Parathyroid adenoma (tissue), 2 donors: ENCODE measurements around the gene PRR7.

Experiments used
- H2AFZ ChIP-seq: fragments of 300-600 bp; sonication (generic); one replicate; pipeline ENCODE4 v1.7.0; 2017; ENCODE audit warnings: antibody characterized with exemption, mild to moderate bottlenecking
- H3K27ac ChIP-seq: fragments of 300-600 bp; sonication (generic); one replicate; pipeline ENCODE4 v1.7.0; 2017
- H3K27me3 ChIP-seq: fragments of 300-600 bp; sonication (generic); one replicate; pipeline ENCODE4 v1.7.0; 2017; ENCODE audit warnings: low read length; ENCODE audit not compliant: control insufficient read depth, insufficient read depth
- H3K36me3 ChIP-seq: fragments of 300-600 bp; sonication (generic); one replicate; pipeline ENCODE4 v1.7.0; 2017; ENCODE audit warnings: low read length; ENCODE audit not compliant: control insufficient read depth, insufficient read depth
- H3K4me1 ChIP-seq: fragments of 300-600 bp; sonication (generic); one replicate; pipeline ENCODE4 v1.7.0; 2017; ENCODE audit warnings: control low read depth
- H3K4me2 ChIP-seq: fragments of 300-600 bp; sonication (generic); one replicate; pipeline ENCODE4 v1.7.0; 2017; ENCODE audit warnings: low read length
- H3K4me3 ChIP-seq: fragments of 300-600 bp; sonication (generic); one replicate; pipeline ENCODE4 v1.7.0; 2017; ENCODE audit warnings: low read depth, low read length
- H3K79me2 ChIP-seq: fragments of 300-600 bp; sonication (generic); one replicate; pipeline ENCODE4 v1.7.0; 2017; ENCODE audit warnings: control low read depth
- H3K9ac ChIP-seq: fragments of 300-600 bp; sonication (generic); one replicate; pipeline ENCODE4 v1.7.0; 2017; ENCODE audit warnings: mild to moderate bottlenecking
- H3K9me3 ChIP-seq: fragments of 300-600 bp; sonication (generic); one replicate; pipeline ENCODE4 v1.7.0; 2017; ENCODE audit warnings: low read length; ENCODE audit not compliant: control insufficient read depth
- TF ChIP-seq, protein P1 (sequence below): fragments of 300-600 bp; sonication (generic); IDR thresholded peaks from one replicate; pipeline ENCODE4 v1.7.0; 2017; ENCODE audit warnings: antibody characterized with exemption, mild to moderate bottlenecking
- donor health status: primary hyperparathyroidism.

The PRR7 gene

DNA sequence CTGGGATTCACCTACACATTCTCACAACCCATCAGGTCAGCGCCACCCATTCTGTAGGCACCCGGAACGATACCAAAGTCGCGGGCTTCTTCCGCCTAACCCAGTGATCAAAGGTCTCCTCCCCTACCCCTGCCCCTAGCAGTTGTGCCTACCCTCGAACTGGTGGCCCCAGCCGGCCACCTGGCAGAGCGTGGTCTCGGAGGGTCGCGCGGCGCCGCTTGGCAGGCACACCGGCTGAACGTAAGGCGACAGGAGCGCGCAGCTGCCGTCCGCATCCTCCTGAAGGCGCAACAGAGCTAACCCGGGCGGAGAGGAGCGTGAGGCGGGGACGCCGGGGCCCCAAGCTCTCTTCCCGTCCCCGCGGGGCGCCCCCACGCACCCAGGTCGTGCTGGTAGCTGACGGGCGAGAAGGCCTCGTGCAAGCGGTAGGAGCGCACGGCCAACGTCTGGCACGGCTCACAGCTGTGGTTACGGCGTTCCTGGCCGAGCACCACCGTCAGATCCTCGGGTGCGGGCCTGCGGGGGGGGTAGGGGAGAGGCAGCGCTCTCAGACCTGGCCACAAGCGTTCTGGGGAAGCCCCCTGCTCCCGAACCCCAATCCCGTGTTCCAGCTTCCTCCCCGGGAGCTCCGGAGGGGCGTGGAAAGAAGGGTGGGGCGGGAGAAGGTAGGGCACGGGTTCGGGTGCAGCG lies 43.4 kb upstream of the PRR7 start:
- TF ChIP-seq, protein P1, sequence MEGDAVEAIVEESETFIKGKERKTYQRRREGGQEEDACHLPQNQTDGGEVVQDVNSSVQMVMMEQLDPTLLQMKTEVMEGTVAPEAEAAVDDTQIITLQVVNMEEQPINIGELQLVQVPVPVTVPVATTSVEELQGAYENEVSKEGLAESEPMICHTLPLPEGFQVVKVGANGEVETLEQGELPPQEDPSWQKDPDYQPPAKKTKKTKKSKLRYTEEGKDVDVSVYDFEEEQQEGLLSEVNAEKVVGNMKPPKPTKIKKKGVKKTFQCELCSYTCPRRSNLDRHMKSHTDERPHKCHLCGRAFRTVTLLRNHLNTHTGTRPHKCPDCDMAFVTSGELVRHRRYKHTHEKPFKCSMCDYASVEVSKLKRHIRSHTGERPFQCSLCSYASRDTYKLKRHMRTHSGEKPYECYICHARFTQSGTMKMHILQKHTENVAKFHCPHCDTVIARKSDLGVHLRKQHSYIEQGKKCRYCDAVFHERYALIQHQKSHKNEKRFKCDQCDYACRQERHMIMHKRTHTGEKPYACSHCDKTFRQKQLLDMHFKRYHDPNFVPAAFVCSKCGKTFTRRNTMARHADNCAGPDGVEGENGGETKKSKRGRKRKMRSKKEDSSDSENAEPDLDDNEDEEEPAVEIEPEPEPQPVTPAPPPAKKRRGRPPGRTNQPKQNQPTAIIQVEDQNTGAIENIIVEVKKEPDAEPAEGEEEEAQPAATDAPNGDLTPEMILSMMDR: no peak
- Histone ChIP-seq H3K9ac (no peak overlapping the region), H3K27ac (no peak overlapping the region), H3K79me2 (no peaks in the 10 kb centered on the region), H3K36me3 (no peaks in the 10 kb centered on the region), H2AFZ (peak overlapping the region; percentile 80), H3K27me3 (no peaks in the 10 kb centered on the region), H3K4me2 (peak overlapping the region; percentile 93), H3K4me1 (peaks cover 26% of the 10 kb centered on the region), H3K4me3 (peak overlapping the region; percentile 65), H3K9me3 (no peaks in the 10 kb centered on the region)

DNA sequence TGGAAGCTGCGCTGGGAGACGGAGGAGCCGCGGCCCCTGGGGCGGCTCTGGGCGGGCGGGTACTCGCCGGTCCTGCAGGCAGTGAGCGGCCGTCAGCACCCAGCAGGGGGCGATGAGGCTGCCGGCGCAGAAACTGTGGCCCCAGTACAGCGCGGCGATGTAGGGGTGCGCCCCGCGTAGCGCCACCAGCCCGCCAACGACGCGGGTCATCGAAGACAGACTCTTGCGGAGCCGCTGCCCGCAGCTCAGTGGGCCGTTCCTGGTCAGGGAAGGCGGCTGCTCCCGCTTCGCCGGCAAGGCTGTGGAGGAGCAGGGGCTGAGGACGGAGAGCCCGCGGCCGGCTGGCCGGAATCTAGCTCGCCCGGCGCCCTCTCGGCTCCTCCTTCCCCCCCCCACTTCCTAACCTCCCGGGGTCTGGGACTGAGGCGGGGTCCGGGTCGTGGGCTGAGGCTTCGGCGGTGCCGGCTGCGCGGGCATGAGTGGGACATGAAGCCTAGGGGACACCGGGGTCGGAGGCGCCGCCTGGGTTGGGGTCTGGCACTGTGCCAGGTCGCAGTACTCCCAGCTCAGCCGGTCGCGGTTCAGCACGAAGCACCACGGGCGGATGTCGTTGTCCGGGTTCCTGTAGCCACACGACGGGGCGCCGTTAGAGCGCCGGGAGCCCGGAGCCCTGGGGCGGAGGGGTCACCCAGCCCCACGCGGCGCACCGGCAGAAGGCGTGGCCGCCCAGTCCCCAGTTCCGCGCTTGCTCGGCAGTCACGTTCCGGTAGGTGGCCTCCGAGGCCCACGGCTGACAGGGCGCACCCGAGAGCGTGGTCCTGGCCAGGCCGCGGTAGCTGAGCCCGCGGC lies 42.6 kb upstream of the PRR7 start:
- H2AFZ ChIP-seq: peak overlapping the region; percentile 80
- TF ChIP-seq, protein P1: peak; percentile 84
- no peak overlapping the region for H3K27ac ChIP-seq
- peak overlapping the region; percentile 65 for H3K4me3 ChIP-seq
- no peak overlapping the region for H3K9ac ChIP-seq
- peak overlapping the region; percentile 93 for H3K4me2 ChIP-seq
- no peaks in the 10 kb centered on the region for H3K36me3 ChIP-seq
- H3K9me3 ChIP-seq: no peaks in the 10 kb centered on the region
- peaks cover 26% of the 10 kb centered on the region for H3K4me1 ChIP-seq
- no peaks in the 10 kb centered on the region for H3K79me2 ChIP-seq
- H3K27me3 ChIP-seq: no peaks in the 10 kb centered on the region

DNA sequence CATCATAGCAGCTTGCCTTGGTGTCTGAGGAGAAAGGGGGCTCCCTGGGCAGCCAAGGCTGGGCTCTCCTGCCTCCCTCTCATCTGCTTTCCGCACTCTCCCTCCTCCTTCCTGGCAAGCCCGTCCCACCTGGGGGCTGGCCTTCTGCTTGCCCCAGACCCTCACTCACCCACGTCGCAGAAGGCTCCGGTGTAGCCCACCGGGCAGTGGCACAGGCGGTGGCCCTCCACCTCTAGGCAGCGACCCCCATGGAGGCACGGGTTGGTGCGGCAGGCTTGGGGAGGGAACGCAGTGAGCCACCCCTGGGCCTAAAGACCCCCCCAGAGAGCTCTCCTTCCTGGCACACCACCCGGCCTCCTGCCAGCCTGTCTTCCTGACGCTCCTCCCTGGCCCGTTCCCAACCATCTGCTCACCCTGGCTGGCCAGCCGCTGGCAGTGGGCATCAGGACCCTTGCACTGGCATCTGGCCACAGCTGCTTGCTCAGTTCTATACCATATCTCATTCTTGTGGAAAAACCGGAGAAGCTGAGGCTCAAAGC lies 41.9 kb upstream of the PRR7 start:
- H3K27ac ChIP-seq: no peak overlapping the region

DNA sequence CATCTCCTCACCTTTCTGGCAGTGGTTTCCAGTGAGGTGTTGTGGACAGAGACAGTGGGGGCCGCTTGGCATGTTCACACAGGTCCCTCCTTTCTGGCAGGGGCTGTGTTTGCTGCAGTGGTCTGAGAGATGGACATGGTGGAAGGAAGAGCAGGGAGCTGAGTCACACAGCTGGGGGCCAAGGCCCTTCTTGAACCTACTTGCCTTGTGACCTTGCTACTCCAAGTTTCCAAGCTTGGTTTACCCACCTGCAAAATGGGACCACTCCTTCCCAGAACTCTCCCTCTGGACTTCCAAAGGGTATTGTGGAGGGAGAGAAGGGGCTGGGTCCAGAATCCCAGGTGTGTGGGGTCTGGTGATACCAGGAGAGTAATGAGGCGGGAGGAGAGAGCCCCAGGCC lies 41.3 kb upstream of the PRR7 start:
- H3K79me2 ChIP-seq: no peaks in the 10 kb centered on the region
- H2AFZ ChIP-seq: no peak overlapping the region
- TF ChIP-seq, protein P1: no peak
- H3K9ac ChIP-seq: no peak overlapping the region
- H3K4me3 ChIP-seq: no peak overlapping the region
- H3K9me3 ChIP-seq: no peaks in the 10 kb centered on the region
- H3K4me2 ChIP-seq: no peak overlapping the region
- H3K27me3 ChIP-seq: no peaks in the 10 kb centered on the region
- H3K36me3 ChIP-seq: no peaks in the 10 kb centered on the region
- H3K27ac ChIP-seq: no peak overlapping the region
- peaks cover 26% of the 10 kb centered on the region for H3K4me1 ChIP-seq

More for the DNA sequence above, 41.9 kb upstream of the PRR7 start:
- Histone ChIP-seq H3K27me3 (no peaks in the 10 kb centered on the region), H3K36me3 (no peaks in the 10 kb centered on the region), H3K79me2 (no peaks in the 10 kb centered on the region), H3K9ac (no peak overlapping the region), H3K9me3 (no peaks in the 10 kb centered on the region), H3K4me1 (peaks cover 26% of the 10 kb centered on the region), H3K4me3 (peak overlapping the region; percentile 65), H2AFZ (peak overlapping the region; percentile 80), H3K4me2 (peak overlapping the region; percentile 93)
- TF ChIP-seq, protein P1: no peak
